Stimulated activated CD4-positive, alpha-beta T cell treated with anti-CD3 and anti-CD28 coated beads, Interleukin-15, amount 100 ng/mL, for 1 hour (primary cell): Measurements from ENCODE around the gene MAP1B.
"Not testable (repeated sequence)": the region's sequence is repeated elsewhere in the genome, so short reads cannot be mapped to it uniquely, and the experiment has no call there.

Source experiments
- DNase-seq, 2 donors: peaks; one replicate each; pipeline ENCODE4 v3.0.0-alpha.2; 2020; ENCODE audit warnings: low read depth in 1 of 2, low spot score in 1 of 2

The MAP1B gene

DNA sequence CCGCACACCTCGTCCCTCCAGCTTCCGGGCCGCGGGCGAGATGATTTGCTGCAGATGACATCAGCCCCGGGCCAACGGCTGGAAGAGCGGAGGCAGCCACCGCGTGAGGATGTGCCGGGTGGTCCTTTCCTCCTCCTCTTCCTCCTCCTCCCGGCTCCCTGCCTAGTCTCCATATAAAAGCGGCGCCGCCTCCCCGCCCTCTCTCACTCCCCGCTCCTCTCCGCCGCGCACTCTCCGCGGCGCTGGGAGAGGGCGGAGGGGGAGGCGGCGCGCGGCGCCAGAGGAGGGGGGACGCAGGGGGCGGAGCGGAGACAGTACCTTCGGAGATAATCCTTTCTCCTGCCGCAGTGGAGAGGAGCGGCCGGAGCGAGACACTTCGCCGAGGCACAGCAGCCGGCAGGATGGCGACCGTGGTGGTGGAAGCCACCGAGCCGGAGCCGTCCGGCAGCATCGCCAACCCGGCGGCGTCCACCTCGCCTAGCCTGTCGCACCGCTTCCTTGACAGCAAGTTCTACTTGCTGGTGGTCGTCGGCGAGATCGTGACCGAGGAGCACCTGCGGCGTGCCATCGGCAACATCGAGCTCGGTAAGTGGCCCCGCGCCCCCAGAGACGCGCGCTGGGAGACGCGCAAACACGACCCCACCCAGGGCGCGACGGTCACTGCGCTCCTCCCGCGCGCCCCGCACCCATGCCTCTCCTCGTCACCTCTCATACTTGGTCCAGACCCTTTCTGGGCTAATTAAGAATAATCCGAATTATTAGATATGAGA lies at the start of gene MAP1B:
Gene MAP1B, plus strand, starts transcription at position 345 of the 770 bp plus-strand sequence. Its CDS starts 57 bp downstream, at position 402.
- no peak for DNase-seq

DNA sequence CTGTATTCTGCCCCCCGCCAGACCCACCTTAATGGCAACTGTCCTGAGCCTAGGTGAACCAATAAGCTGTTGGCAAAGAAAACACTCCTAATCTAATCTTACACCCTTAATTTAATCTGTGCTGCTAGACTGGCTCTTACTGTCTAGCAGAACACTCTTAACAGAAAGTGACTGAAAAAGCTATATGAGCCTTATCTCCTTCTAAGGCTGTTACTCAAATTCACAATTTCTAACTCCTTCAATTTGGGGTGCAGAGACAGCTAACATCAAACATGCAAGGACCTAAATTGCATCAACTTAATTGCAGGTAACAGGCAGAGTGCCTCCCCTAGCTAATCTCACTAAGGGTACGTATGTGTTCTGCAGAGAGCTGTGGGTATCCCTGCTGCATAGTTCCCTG lies 49.5 kb upstream of the MAP1B start:
- no peak for DNase-seq

DNA sequence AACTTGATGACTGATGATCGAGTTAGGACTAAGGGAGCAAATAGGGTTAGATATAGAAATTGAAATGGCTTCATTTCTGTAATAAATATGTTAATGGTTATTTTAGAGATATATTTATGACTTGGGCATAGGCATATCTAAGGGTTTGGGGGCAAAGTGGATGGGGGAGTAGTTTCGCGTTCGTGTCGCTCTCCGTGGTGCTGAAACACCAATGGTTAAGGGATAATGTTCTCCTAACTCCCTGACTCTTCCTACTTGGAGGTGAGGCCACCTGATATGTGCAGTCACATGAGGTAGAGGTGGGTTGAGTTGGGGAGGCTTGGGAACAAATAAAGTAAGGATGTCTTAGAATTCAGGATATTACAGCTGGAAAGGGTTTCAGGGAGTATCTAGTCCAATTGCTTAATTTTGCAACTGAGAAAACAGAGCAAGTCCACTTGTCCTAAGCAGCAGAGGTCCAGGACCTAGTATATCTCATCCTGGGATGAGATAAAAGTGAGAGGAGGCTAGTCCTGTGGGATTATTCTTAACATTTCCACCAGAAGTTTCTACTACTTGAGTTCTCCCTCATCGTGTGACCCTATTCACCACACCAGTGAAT lies 44.0 kb upstream of the MAP1B start:
- DNase-seq, result no peak

DNA sequence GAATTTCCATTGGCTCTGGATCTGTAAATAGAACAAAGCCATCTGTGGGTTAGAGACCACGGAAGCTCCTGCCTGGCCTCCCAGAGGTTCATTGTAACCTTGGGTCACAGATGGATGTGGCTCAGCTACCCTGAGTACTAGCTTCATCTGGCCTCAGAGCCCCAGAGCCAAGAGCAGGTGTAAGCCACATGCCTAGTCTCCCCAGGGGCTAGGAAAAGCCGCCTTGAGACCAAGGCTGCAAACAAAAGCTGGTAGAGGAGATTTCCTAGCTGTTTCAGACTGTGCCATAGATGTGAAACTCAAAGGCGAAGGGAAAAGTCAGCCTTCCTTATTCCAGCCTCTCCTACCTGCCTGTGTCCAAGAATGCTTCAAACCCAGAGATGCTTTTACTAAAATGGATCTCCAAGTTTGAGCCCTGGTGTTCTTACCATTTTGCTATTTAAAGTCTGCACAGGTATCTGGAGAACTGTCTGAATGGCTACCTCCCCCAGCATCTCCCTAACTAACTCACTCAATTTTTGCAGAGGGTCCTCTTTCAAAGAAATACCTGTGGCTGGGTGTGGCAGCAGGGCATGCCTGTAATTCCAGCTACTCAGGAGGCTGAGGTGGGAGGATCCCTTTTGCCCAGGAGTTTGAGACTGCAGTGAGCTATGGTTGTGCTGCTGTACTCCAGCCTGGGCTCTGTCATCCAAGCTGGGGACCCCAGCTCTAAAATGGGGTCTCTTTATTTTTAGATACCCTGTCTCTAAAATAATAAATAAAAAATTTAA lies 42.3 kb upstream of the MAP1B start:
- no peak for DNase-seq

DNA sequence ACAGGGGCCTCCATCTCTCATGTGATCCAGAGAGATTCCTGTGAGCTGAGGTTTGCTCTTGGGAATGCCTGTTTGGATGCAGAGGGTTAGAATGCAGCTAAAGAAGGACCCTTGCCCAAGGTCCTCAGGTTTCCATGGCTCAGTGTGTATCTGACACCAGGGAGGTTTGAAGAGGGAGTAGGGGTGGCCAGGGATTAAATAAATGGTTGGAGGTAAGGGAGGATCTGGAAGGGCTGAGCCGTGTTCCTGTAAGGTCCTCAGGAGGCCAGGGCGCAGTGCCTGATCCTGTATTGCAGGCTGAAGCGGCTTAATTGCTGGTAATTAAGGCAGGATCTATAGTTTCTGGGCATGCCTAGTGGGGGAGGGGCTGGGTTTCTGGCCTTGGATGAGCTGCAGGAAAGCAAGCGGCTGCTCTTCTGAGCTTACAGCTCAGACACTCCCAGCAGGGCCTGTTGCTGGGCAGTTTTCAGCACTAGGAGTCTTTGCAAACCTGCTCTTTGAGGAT lies 41.5 kb upstream of the MAP1B start:
- no peak for DNase-seq

DNA sequence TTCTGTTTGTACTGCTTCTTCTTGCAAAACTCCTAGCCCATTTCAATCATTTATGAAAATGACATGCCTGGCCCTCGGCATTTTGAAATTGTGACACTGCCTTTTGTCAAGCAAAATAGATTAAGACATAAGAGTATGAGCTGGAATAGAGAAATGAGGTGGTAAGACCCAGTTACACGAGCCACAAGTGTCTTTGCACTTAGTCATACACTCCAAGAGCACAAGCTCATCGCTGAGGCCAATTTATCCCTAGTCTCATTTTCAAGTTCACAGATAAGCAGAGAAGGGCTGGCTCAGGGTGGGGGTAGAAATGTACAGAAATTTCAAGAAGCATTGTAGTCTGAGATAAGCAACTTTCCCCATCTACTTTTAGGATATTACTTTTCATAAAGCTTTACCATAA lies 40.6 kb upstream of the MAP1B start:
- no peak for DNase-seq

DNA sequence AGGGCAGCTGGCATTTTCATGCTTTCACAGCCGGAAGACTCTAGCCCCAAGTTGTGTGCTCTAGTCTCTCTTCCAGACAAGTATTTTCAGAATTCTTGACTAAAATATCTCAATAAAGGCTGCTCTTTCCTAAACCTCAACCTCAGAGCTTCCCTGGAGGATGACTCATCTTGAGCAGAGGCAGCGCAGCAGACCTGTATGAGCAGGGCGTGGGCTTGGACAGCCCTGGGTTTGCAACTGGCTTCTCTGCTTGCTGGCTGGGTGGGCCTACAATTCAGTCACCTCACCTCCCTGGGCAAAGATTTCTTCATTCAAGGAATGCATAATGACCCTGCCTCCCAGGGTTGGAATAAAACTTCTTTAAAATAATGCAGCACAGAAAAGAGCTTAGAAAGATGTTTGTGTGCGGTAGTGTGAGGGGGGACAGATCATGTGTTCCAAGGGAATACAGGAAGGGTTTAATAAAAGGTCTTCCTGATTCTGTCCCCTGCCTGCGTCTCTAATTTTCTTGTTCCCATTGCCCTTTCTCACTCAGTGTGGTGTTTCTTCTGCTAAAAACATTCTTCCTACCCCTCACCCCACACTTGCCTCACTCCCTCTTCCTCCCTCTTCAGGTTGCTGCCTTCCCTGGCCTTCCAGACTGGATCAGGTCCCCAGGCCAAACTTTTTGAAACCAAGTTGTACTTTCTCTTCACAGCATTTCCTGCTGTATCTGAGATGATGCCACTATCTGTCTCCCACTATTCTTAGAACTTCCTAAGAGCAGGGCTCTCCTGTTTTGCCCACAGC lies 39.4 kb upstream of the MAP1B start:
- DNase-seq, result no peak

DNA sequence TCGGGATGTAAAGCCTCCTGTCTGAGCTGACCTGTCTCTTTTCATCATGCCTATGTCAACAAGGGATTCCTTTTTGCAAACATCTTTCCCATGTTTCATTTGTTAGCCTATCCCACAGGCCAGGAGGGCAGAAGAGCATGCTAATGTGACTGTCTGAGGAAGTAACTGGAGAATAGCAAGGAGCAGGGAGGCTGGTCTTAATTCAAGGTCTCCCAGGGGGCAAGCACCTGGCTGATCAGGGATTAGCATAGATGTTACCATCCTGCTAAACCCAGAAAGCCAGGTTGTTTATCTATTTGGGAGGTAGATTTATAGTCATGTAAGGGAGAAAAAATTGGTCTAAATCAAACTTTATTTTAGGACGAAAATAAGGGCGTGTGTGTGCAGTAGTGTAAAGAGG lies 36.7 kb upstream of the MAP1B start:
- no peak for DNase-seq

DNA sequence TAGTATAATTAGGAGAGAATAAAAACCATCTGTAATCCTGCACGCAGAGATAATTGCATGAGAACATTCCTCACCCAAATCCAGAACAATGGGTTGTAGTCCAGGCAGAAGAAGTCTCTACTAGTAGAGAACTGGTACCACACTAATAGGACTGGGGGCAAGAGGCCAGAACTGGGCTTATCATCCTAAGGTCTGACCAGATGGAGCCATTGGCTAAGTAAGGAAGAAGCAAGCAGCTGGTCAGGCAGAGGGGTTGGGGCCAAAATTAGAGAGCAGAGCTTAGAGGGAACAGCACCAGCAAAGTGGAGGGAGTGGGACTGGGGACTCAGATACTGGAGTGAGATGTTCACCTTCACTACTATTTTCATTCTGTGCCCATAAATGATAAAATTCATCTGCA lies 35.4 kb upstream of the MAP1B start:
- no peak for DNase-seq

DNA sequence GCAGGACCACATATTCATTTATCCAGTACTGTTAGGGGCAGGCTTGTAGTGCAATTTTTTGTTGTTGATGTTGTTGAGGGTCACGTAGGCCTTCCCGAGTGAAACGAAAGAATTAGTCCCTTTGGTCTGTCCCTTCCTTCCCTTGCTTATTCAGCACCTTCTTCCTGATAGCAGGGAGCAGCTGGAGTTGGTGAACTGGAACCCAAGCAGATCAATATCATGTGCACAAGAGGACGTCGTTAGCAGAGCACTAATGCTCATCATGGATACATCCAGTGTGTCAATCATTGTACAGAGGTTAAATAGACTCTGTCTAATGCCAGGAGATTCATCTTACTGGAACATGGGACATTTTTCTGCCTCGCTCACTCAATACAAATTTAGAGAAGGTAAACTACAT lies 33.0 kb upstream of the MAP1B start:
- no peak for DNase-seq

DNA sequence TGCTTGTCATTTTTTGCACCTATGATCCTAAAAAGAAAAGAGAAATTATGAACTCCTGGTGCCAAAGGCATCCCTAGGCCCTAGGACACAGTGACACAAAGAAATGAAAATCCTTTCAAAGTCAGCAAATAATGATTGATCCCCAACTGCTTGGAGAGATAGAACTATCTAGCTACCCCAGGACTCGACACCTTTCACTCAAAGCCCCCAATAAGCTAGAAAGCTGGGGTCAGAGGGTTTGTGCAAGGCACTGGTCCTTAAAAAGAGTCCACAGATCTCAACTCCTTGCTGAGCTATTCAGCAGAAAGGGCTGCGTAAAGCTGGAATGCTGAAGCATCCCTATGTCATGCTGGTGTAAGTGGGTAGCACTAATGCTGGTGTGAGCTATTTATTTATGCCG lies 31.8 kb upstream of the MAP1B start:
- DNase-seq, result no peak

DNA sequence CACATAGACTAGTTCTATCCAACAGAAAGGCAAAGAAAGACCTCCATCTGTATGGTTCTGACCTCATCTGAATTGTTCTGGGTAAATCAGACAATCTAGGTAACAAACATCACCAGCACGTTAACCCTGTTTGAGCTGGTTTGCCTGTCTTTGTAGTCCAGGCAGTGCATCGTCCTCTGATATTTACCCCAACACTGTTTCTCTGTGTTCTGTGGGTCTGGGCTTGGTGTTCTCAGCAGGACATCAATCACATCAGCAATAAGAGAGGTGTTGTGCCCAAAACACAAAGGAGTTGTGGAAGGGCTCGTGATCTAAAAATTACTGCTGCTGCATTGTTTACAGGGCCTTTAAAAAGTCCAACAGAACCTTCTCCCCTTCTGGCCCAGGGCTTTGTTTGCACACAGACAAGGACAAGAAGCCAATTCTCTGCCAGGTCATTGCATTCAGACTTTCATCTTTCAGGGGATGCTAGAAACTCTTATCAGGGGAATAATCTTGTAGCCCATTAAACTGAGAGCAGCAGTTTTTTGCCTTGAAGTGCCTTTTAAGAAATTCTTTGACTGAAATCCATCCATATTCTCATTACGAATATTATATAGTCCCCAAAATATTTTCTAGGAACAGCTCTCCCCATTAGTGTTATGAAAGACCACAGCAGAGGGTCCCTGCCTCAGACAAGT lies 30.5 kb upstream of the MAP1B start:
- DNase-seq, result no peak

DNA sequence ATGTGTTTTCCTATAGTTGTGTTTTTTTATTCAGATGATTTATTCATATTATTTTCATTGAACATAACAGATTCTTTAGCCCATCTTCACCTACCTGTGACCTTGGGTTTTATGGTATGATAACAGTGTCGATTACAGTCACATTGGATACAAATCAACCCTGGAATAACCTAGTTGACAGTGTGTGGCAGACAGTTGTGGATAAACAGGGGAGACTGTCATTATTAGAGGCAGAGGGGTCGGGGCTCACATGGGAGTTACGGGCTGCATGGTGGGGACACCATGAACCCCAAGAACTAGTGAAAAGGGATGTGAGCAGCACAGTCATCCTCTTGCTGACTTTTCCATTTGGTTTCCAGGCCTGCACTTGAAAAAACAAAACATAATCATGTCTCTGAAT lies 29.9 kb upstream of the MAP1B start:
- DNase-seq, result no peak

DNA sequence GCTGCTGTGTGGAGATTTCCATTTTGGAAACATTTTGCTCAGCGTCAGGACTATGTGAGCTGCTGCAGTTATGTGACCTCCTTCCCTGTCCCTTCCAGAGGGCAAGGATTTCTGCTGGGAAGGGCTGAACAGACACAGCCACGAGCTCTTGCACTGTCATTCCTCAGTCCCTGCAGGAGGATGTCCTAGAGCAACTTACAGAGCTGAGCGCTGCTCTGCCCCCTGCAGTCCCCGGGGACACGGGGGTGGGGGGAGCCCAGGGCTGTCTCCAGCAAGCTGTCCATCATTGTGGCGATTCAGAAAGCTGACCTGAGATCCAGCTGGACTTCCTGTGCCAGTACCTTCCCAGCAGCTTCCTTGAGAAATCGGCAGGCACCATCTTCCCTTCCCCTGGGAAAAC lies 28.0 kb upstream of the MAP1B start:
- no peak for DNase-seq

DNA sequence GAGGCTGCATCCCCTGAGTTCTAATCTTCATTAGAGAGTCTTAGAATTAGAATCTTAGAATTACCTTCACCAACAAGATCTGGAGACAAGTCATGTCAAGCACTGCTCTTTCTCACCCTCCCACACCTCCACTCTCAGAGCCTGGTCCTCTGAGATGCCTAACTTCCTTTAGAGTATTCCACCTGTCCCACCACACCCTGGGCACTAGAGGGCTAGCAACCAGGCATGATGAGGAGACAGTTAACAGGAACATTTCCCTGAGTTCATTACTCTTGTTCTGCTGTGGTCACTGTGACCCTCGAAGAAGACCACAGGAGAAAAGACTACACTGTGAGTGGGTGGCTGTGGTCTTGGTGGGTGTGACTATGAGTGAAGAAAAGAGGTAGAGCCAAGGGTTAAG lies 25.2 kb upstream of the MAP1B start:
- no peak for DNase-seq

DNA sequence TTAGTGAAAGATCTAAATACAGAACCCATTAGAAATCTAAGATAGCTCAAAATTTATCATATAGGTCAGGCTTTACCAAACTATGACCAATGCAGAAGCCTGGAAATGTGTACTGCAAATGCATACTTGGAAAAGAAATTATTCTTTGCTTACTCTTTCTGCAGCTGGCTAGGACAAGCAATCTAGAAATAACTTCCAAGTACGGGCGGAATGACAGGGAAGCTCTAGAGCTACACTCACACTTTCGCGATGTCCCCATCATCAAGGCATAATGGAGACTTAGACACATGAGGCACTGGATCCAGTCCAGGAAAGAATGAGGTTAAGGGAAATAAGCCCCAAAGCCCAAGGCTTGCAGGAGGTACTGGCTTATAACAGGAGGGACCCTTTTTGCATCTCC lies 22.4 kb upstream of the MAP1B start:
- DNase-seq, result no peak

DNA sequence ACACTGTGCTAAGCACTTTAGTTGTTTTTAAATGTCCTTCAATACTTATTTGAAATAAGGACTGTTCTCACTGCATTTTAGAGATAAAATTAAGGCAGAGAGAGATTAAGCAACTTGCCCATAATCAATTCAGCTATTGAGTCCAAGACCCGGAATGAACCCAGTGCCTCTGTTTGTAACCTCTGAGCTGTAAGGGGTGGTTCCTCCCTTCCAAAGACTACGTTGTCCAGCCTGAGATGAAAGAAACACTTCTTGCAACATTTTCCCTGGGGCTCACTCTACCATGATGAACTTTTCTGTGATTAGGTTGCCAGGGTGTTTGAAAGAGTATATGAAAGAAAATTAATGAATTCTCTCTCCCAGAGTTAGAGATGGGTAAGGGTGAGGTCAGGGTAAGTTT lies 22.0 kb upstream of the MAP1B start:
- DNase-seq, result no peak

DNA sequence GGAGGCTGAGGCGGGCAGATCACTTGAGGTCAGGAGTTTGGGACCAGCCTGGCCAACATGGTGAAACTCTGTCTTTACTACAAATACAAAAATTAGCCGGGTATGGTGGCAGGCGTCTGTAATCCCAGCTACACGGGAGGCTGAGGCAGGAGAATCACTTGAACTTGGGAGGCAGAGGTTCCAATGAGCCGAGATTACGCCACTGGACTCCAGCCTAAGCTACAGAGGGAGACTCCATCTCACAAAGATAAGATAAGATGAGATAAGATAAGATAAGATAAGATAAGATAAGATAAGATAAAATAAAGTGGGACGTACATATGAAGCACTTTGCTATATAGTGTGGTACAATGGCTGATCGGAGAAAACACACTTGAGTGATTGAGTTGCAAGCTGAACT lies 17.6 kb upstream of the MAP1B start:
- DNase-seq, result not testable (repeated sequence)

DNA sequence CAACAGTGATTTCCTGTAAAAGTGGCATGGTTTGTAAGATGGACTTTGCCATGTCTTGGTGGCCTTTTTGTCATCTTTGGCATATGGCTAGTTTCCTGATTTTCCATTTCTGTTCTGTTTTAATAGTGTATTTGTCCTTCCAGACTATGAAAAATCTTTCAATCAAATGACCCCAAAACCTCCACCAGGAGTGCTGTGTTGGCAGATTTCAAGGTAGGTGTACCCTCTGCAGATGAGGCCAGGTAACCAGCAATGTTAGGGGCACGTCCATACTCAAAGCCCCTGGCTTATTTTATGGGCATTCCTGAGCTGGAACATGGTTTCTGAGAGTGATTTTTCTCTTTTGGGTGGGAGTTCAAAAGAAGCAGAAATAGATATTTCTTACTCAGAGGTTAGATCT lies 15.2 kb upstream of the MAP1B start:
- no peak for DNase-seq

DNA sequence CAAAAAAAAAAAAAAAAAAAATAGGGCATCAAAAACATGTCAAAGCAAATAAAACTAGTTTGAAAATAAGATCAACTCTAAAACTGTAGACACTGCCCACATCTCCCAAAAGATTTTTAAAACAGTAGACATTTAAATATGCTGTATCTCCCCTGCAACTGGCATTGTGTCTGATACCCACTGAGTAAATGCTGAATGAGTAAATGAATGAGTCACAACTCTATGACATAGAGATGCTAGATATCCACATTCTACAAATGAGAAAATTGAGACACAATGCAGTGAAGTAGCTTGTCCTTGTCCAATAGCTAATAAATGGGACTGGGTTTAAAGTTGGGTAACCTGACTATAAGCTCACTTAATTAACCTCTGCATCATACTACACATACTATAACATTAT lies 14.1 kb upstream of the MAP1B start:
- no peak for DNase-seq

DNA sequence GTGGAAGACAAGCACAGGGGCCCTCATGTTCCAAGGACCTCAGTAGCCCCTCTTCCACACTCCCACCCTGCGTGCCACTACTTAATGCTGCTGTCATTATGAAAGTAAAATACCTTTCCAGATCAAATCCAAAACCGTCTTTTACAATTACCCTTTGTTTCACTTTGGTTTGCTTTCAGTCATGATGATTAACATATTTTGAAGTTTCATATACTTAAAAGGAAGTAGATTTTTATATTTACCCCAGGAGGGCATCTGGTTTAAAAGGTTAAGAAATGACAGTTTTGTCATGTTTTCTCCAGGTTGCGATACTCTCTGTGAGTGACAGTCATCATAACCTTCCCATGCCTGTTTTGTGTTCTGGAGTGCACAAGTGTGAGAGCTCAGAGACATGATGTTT lies 13.5 kb upstream of the MAP1B start:
- DNase-seq, result no peak
